SK-N-SH treated with all-trans-retinoic acid at 6 μM for 48 hours (cell line): ENCODE measurements around the gene CHCHD5.

ENCODE experiments used
- ARNTL ChIP-seq: fragments of 450-650 bp; formaldehyde crosslinking; IDR thresholded peaks from 2 replicates; pipeline ENCODE4 v1.5.0; 2020; ENCODE audit warnings: low read depth, mild to moderate bottlenecking, moderate library complexity, borderline replicate concordance
- BACH2 ChIP-seq: fragments of 250-450 bp; sonication (Bioruptor Pico); IDR thresholded peaks from 2 replicates; pipeline ENCODE4 v1.9.0; 2021; ENCODE audit warnings: mild to moderate bottlenecking, borderline replicate concordance
- CREB5 ChIP-seq: fragments of 250-450 bp; sonication (Bioruptor Pico); IDR thresholded peaks from 2 replicates; pipeline ENCODE4 v1.5.1; 2020; ENCODE audit warnings: low read depth, mild to moderate bottlenecking, moderate library complexity
- CSDC2 ChIP-seq: fragments of 250-450 bp; sonication (Bioruptor Pico); IDR thresholded peaks from 2 replicates; pipeline ENCODE4 v1.5.0; 2020; ENCODE audit warnings: mild to moderate bottlenecking, moderate library complexity
- OSR1 ChIP-seq: fragments of 250-450 bp; sonication (Bioruptor Pico); IDR thresholded peaks from 2 replicates; pipeline ENCODE4 v1.8.0; 2022; ENCODE audit warnings: moderate library complexity, mild to moderate bottlenecking, inconsistent platforms
- PATZ1 ChIP-seq: fragments of 250-450 bp; sonication (Bioruptor Pico); IDR thresholded peaks from 2 replicates; pipeline ENCODE4 v1.8.0; 2020; ENCODE audit warnings: mild to moderate bottlenecking, moderate library complexity, borderline replicate concordance
- PPARA ChIP-seq: fragments of 250-450 bp; sonication (Bioruptor Pico); IDR thresholded peaks from 2 replicates; pipeline ENCODE4 v1.5.0; 2020; ENCODE audit warnings: mild to moderate bottlenecking, borderline replicate concordance
- RARB ChIP-seq: fragments of 250-450 bp; sonication (Bioruptor Pico); IDR thresholded peaks from 2 replicates; pipeline ENCODE4 v1.8.0; 2021; ENCODE audit warnings: mild to moderate bottlenecking, moderate library complexity
- ZFP3 ChIP-seq: fragments of 250-450 bp; sonication (Bioruptor Pico); IDR thresholded peaks from 2 replicates; pipeline ENCODE4 v1.5.0; 2020; ENCODE audit warnings: mild to moderate bottlenecking, moderate library complexity
- ZFP30 ChIP-seq: fragments of 450-650 bp; formaldehyde crosslinking; IDR thresholded peaks from 2 replicates; pipeline ENCODE4 v1.5.0; 2022; ENCODE audit warnings: mild to moderate bottlenecking, moderate library complexity
- ZNF70 ChIP-seq: fragments of 450-650 bp; formaldehyde crosslinking; IDR thresholded peaks from 2 replicates; pipeline ENCODE4 v1.5.0; 2020; ENCODE audit warnings: mild to moderate bottlenecking, moderate library complexity

GRCh38 chr2:112637289-112637660 is 52.9 kb downstream of the CHCHD5 start:
- TF ChIP-seq CREB5 (CRISPR knock-in tag) (no peak), ARNTL (CRISPR knock-in tag) (no peak), CSDC2 (CRISPR knock-in tag) (no peak), PATZ1 (CRISPR knock-in tag) (no peak), OSR1 (no peak), ZFP3 (CRISPR knock-in tag) (no peak), BACH2 (CRISPR knock-in tag) (no peak), ZFP30 (CRISPR knock-in tag) (no peak), ZNF70 (CRISPR knock-in tag) (no peak), PPARA (CRISPR knock-in tag) (no peak), RARB (CRISPR knock-in tag) (no peak)
